HepG2 (cell line): ENCODE measurements around the gene ADARB2. TPM values are rescaled to one million over a fixed set of nuclear protein-coding genes. Genes with fewer than 3 reads are reported as not detected.
A peak's percentile ranks its signal among the peaks of the same experiment; 100 is the strongest.

Source experiments
- ATAC-seq: fragments of 200-7000 bp; cut with Tn5 transposase; 3 replicates; pipeline ENCODE4 v1.9.1; 2020; ENCODE audit warnings: mild to moderate bottlenecking, moderate library complexity
- BruUV-seq: library from RNA; stranded (reverse); fragments of 400-500 nt; replicated peaks from 2 replicates; lab custom pipeline; 2021; lab: Mats Ljungman, UMichigan
- CTCF ChIA-PET: fragments of 300-600 bp; formaldehyde crosslinking; extraction: SDS; loops from one replicate; lab custom pipeline; 2021; ENCODE audit warnings: low total read pairs, inconsistent platforms, low intra/inter-chr PET ratio; lab: Yijun Ruan, JAX
- POLR2A ChIA-PET: fragments of 350-600 bp; sonication (Branson Sonifier 250); formaldehyde crosslinking; loops from one replicate; lab custom pipeline; 2020; ENCODE audit warnings: antibody characterized with exemption, inconsistent platforms; lab: Yijun Ruan, JAX
- DNase-seq: peaks from one replicate; pipeline ENCODE4 v3.0.0-alpha.2; 2015; ENCODE audit warnings: low spot score
- FAIRE-seq: peaks from 3 replicates; lab custom pipeline; 2011; peaks lifted over from hg19 to GRCh38; lab: Jason Lieb, UNC
- H2AFZ ChIP-seq: one replicate; pipeline ENCODE4 v1.6.1; 2011; ENCODE audit warnings: low read length, inconsistent platforms
- H3K27ac ChIP-seq: fragments of 300-600 bp; 3 replicates; pipeline ENCODE4 v1.8.0; 2011; ENCODE audit warnings: mixed run types, mild to moderate bottlenecking, mixed read lengths, low read length, inconsistent platforms; ENCODE audit not compliant: insufficient read depth; ENCODE audit errors: extremely low read length
- H3K27me3 ChIP-seq, 2 experiments: fragments of 200-600 bp in 1 of 2; 2 replicates in 1 of 2; 3 replicates in 1 of 2; pipeline versions ENCODE4 v1.6.0 to v1.8.0; 2011; ENCODE audit warnings: low read length in 2 of 2, mild to moderate bottlenecking in 2 of 2, moderate library complexity in 2 of 2, inconsistent platforms in 1 of 2; ENCODE audit not compliant: insufficient read depth in 2 of 2, control insufficient read depth in 1 of 2
- H3K36me3 ChIP-seq, 2 experiments: fragments of 200-600 bp in 1 of 2; replicated peaks in 1 of 2; 2 replicates in 1 of 2; 3 replicates in 1 of 2; pipeline versions ENCODE4 v1.5.1 to v1.8.0; 2011; ENCODE audit warnings: low read length in 2 of 2, inconsistent platforms in 1 of 2; ENCODE audit not compliant: insufficient read depth in 2 of 2, control insufficient read depth in 1 of 2
- H3K4me1 ChIP-seq: 2 replicates; pipeline ENCODE4 v1.5.1; 2012; ENCODE audit warnings: low read length, inconsistent platforms; ENCODE audit not compliant: insufficient read depth
- H3K4me2 ChIP-seq: 2 replicates; pipeline ENCODE4 v1.6.0; 2011; ENCODE audit warnings: low read depth, low read length, inconsistent platforms
- H3K4me3 ChIP-seq, 3 experiments: fragments of 200-600 bp in 1 of 3; sonication (generic), shearing (Covaris generic) in 1 of 3; replicated peaks in 1 of 3; 2 replicates each; pipeline ENCODE4 v1.5.1; 2011 to 2016; ENCODE audit warnings: low read length in 3 of 3, inconsistent platforms in 2 of 3, low read depth in 2 of 3, mild to moderate bottlenecking in 2 of 3, control low read depth in 1 of 3, mixed read lengths in 1 of 3; ENCODE audit not compliant: insufficient read depth in 1 of 3
- H3K79me2 ChIP-seq: one replicate; pipeline ENCODE4 v1.6.1; 2011; ENCODE audit warnings: low read length, inconsistent platforms; ENCODE audit not compliant: insufficient read depth
- H3K9ac ChIP-seq: 2 replicates; pipeline ENCODE4 v1.6.0; 2011; ENCODE audit warnings: mild to moderate bottlenecking, low read depth, low read length, inconsistent platforms; ENCODE audit not compliant: insufficient read depth
- H3K9me3 ChIP-seq: 2 replicates; pipeline ENCODE4 v1.5.1; 2012; ENCODE audit warnings: mild to moderate bottlenecking, low read length
- H4K20me1 ChIP-seq: 2 replicates; pipeline ENCODE4 v1.6.0; 2011; ENCODE audit warnings: inconsistent platforms, mild to moderate bottlenecking, low read length, moderate library complexity; ENCODE audit not compliant: insufficient read depth
- ARID2 ChIP-seq: sonication (generic); formaldehyde crosslinking; IDR thresholded peaks from 2 replicates; pipeline ENCODE4 v1.8.1; 2022; ENCODE audit warnings: mild to moderate bottlenecking, missing genetic modification reagents, borderline replicate concordance
- CC2D1A ChIP-seq: sonication (generic); formaldehyde crosslinking; IDR thresholded peaks from 2 replicates; pipeline ENCODE4 v1.8.1; 2023; ENCODE audit warnings: mild to moderate bottlenecking, missing genetic modification reagents
- CENPX ChIP-seq: sonication (generic); formaldehyde crosslinking; IDR thresholded peaks from 2 replicates; pipeline ENCODE4 v1.9.0; 2021; ENCODE audit warnings: mild to moderate bottlenecking, missing genetic modification reagents, moderate library complexity
- HES4 ChIP-seq: sonication (generic); formaldehyde crosslinking; IDR thresholded peaks from 2 replicates; pipeline ENCODE4 v1.9.0; 2021; ENCODE audit warnings: mild to moderate bottlenecking, missing genetic modification reagents, borderline replicate concordance
- HNRNPUL1 ChIP-seq: fragments of 200-400 bp; formaldehyde crosslinking; IDR thresholded peaks from 2 replicates; pipeline ENCODE4 v1.6.1; 2017; ENCODE audit warnings: low read depth, mild to moderate bottlenecking, low read length, moderate library complexity
- KDM2A ChIP-seq: sonication (generic); formaldehyde crosslinking; IDR thresholded peaks from 2 replicates; pipeline ENCODE4 v1.4.0; 2020; ENCODE audit warnings: low read depth, missing genetic modification reagents, borderline replicate concordance
- MEIS1 ChIP-seq: sonication (generic); formaldehyde crosslinking; IDR thresholded peaks from 2 replicates; pipeline ENCODE4 v1.9.0; 2021; ENCODE audit warnings: mild to moderate bottlenecking, missing genetic modification reagents, moderate library complexity, borderline replicate concordance
- MTF2 ChIP-seq: sonication (generic); formaldehyde crosslinking; IDR thresholded peaks from 2 replicates; pipeline ENCODE4 v1.5.0; 2020; ENCODE audit warnings: missing genetic modification reagents, borderline replicate concordance
- NFIB ChIP-seq: sonication (generic); formaldehyde crosslinking; IDR thresholded peaks from 2 replicates; pipeline ENCODE4 v1.9.0; 2021; ENCODE audit warnings: missing genetic modification reagents, mild to moderate bottlenecking, borderline replicate concordance
- POLR2G ChIP-seq: fragments of 200-400 bp; formaldehyde crosslinking; IDR thresholded peaks from 2 replicates; pipeline ENCODE4 v1.6.1; 2018; ENCODE audit warnings: mild to moderate bottlenecking, low read depth, low read length, moderate library complexity
- PPARG ChIP-seq: conservative IDR thresholded peaks from 2 replicates; pipeline ENCODE4 v1.6.1; 2016; ENCODE audit warnings: missing biosample characterization, missing genetic modification reagents
- RFXANK ChIP-seq: IDR thresholded peaks from 2 replicates; pipeline ENCODE4 v1.6.1; 2016
- SALL1 ChIP-seq: sonication (generic); formaldehyde crosslinking; IDR thresholded peaks from 2 replicates; pipeline ENCODE4 v1.8.0; 2022; ENCODE audit warnings: mild to moderate bottlenecking, missing genetic modification reagents
- TCF7 ChIP-seq: sonication (generic); IDR thresholded peaks from 2 replicates; pipeline ENCODE4 v1.6.1; 2016; ENCODE audit warnings: antibody characterized with exemption, low read depth
- TEAD2 ChIP-seq: sonication (generic); formaldehyde crosslinking; IDR thresholded peaks from 2 replicates; pipeline ENCODE4 v1.9.0; 2021; ENCODE audit warnings: missing genetic modification reagents
- TOPORS ChIP-seq: sonication (generic); formaldehyde crosslinking; IDR thresholded peaks from 2 replicates; pipeline ENCODE4 v1.8.0; 2023; ENCODE audit warnings: mild to moderate bottlenecking, missing genetic modification reagents
- ZBTB21 ChIP-seq: sonication (generic); formaldehyde crosslinking; IDR thresholded peaks from 2 replicates; pipeline ENCODE4 v1.4.0; 2020; ENCODE audit warnings: missing genetic modification reagents
- ZHX1 ChIP-seq: sonication (generic); formaldehyde crosslinking; IDR thresholded peaks from 2 replicates; pipeline ENCODE4 v1.8.1; 2022; ENCODE audit warnings: low read depth, mild to moderate bottlenecking, missing genetic modification reagents
- ZNF468 ChIP-seq: sonication (generic); formaldehyde crosslinking; IDR thresholded peaks from 2 replicates; pipeline ENCODE4 v1.8.0; 2022; ENCODE audit warnings: mild to moderate bottlenecking, moderate library complexity, missing genetic modification reagents
- ZNF567 ChIP-seq: sonication (generic); formaldehyde crosslinking; IDR thresholded peaks from 2 replicates; pipeline ENCODE4 v1.8.1; 2023; ENCODE audit warnings: mild to moderate bottlenecking, missing genetic modification reagents, borderline replicate concordance
- ZNF839 ChIP-seq: sonication (generic); formaldehyde crosslinking; IDR thresholded peaks from 2 replicates; pipeline ENCODE4 v1.4.0; 2020; ENCODE audit warnings: missing genetic modification reagents, mild to moderate bottlenecking, borderline replicate concordance
- WGBS: methylation state at CpG from one replicate; pipeline ENCODE4 v1.1.6; 2017; ENCODE audit warnings: low lambda C conversion rate; 5-methylcytosine and 5-hydroxymethylcytosine counted together
- in situ Hi-C: cut with HindIII; loops from 2 replicates; pipeline ENCODE4 v1.10.0; 2017; ENCODE audit warnings: low pct_unique_long_range_greater_than_20kb; ENCODE audit not compliant: extremely low pct_ligation_motif_present
- intact Hi-C: fragments of 100-400 bp; cut with micrococcal nuclease; formaldehyde crosslinking; loops from one replicate; pipeline ENCODE4 v1.10.0; 2022; ENCODE audit not compliant: unreplicated experiment
- polyA plus RNA-seq, 8 experiments: library from polyadenylated mRNA; depleted of rRNA in 3 of 8; stranded (reverse) in 7 of 8; unstranded in 1 of 8; fragments of >200 nt; fragmentation: Illumina TruSeq in 4 of 8; extraction: Trizol in 4 of 8; gene quantifications; 2 replicates each; pipeline versions ENCODE4 v1.2.1 to v1.2.3, GENCODE V29; 2011 to 2016; ENCODE audit warnings: low read depth in 4 of 8, missing spikeins in 1 of 8, mixed read lengths in 1 of 8; ENCODE audit not compliant: insufficient read depth in 1 of 8
- total RNA-seq, 5 experiments: library from RNA; depleted of rRNA; stranded (reverse); fragments of >200 nt; fragmentation: Illumina TruSeq; extraction: Trizol; gene quantifications; 2 replicates each; pipeline ENCODE4 v1.2.3, GENCODE V29; 2016; ENCODE audit warnings: low read depth in 1 of 5
- TF ChIP-seq, protein P1 (sequence below): sonication (generic); formaldehyde crosslinking; IDR thresholded peaks from 2 replicates; pipeline ENCODE4 v1.8.1; 2023; ENCODE audit warnings: missing genetic modification reagents, inconsistent platforms, borderline replicate concordance

ADARB2 gene
- total and polyA plus RNA-seq, 2 of the 13 experiments (the other 11 are each of a cell fraction or from before 2014, with no cell fraction given): not detected

- no peak for TF ChIP-seq MEIS1 (CRISPR knock-in tag)
- TF ChIP-seq NFIB: no peak
- TF ChIP-seq TCF7: no peak
- TF ChIP-seq CENPX: no peak
- no peak for TF ChIP-seq ZNF567 (CRISPR knock-in tag)
- TF ChIP-seq TOPORS (CRISPR knock-in tag): no peak
- TF ChIP-seq, all 625 proteins: peak for 0
These were observed 315.1 kb downstream of the ADARB2 start (continued) for GRCh38 chr10:1422275-1422674.

GRCh38 chr10:1420661-1421362 lies 316.5 kb downstream of the ADARB2 start:
- Histone ChIP-seq H3K9me3 (no peaks in the 10 kb centered on the region), H4K20me1 (no peaks in the 10 kb centered on the region), H3K27me3 (peaks cover 3 to 37% of the 10 kb centered on the region in 2 experiments; a peak in 4 of 5 replicates), H3K4me3 (no peak overlapping the region), H2AFZ (no peak overlapping the region), H3K27ac (no peak overlapping the region), H3K4me1 (no peaks in the 10 kb centered on the region), H3K4me2 (no peak overlapping the region; the same call in 1 of the 2 replicates), H3K36me3 (no peaks in the 10 kb centered on the region), H3K79me2 (no peaks in the 10 kb centered on the region), H3K9ac (no peak overlapping the region)
- peak; percentile 63 for FAIRE-seq
- CTCF ChIA-PET: no interaction called here
- WGBS: 22% methylated on average over 9 of the region's 25 CpGs
- POLR2A ChIA-PET: no interaction called here
- intact Hi-C loops (no loop called here), in situ Hi-C loops (no loop called here)
- peak; percentile 51 for DNase-seq
- peak; percentile 99 for ATAC-seq
- BruUV-seq: no TSS peak
- TF ChIP-seq HNRNPUL1 (no peak), KDM2A (peak; percentile 41; the same call in 1 of the 2 replicates), CC2D1A (CRISPR knock-in tag) (no peak), ZNF839 (CRISPR knock-in tag) (no peak), ARID2 (CRISPR knock-in tag) (no peak), SALL1 (CRISPR knock-in tag) (no peak; the same call in 1 of the 2 replicates), RFXANK (CRISPR knock-in tag) (no peak), ZNF468 (CRISPR knock-in tag) (no peak), HES4 (CRISPR knock-in tag) (no peak), ZBTB21 (CRISPR knock-in tag) (no peak), PPARG (CRISPR knock-in tag) (no peak), MTF2 (CRISPR knock-in tag) (no peak), ZHX1 (CRISPR knock-in tag) (no peak), TEAD2 (no peak), POLR2G (no peak)
- TF ChIP-seq, protein P1, sequence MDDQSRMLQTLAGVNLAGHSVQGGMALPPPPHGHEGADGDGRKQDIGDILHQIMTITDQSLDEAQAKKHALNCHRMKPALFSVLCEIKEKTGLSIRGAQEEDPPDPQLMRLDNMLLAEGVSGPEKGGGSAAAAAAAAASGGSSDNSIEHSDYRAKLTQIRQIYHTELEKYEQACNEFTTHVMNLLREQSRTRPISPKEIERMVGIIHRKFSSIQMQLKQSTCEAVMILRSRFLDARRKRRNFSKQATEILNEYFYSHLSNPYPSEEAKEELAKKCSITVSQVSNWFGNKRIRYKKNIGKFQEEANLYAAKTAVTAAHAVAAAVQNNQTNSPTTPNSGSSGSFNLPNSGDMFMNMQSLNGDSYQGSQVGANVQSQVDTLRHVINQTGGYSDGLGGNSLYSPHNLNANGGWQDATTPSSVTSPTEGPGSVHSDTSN (CRISPR knock-in tag): no peak
